H1 (cell line): Measurements from ENCODE around the gene MYOM1. TPM values are rescaled to one million over a fixed set of nuclear protein-coding genes. Genes with fewer than 3 reads are reported as not detected.

Experiments
- CTCF ChIA-PET: fragments of 300-600 bp; sonication (Branson Sonifier 250); formaldehyde crosslinking; loops from one replicate; lab custom pipeline; 2021; ENCODE audit not compliant: partially characterized antibody; lab: Charles Lee
- POLR2A ChIA-PET: fragments of 300-600 bp; sonication (Branson Sonifier 250); formaldehyde crosslinking; loops from one replicate; lab custom pipeline; 2021; ENCODE audit warnings: inconsistent platforms; ENCODE audit not compliant: partially characterized antibody; lab: Charles Lee
- DNase-seq, 2 experiments: peaks; one replicate each; pipeline versions ENCODE4 v3.0.0 to v3.0.0-alpha.2; 2010 to 2022; ENCODE audit warnings: low spot score in 2 of 2, low read depth in 1 of 2, mixed read lengths in 1 of 2
- FAIRE-seq: peaks from 2 replicates; lab custom pipeline; 2011; peaks lifted over from hg19 to GRCh38; lab: Jason Lieb, UNC
- H2AFZ ChIP-seq: 2 replicates; pipeline ENCODE4 v1.8.1; 2012; ENCODE audit warnings: low read length, inconsistent platforms
- H2AK5ac ChIP-seq: 2 replicates; pipeline ENCODE4 v1.6.1; 2013; ENCODE audit warnings: low read depth, low read length
- H2BK120ac ChIP-seq: replicated peaks from 2 replicates; pipeline ENCODE3; 2013; ENCODE audit warnings: low read depth, low read length, inconsistent platforms
- H2BK12ac ChIP-seq: 2 replicates; pipeline ENCODE4 v1.6.1; 2013; ENCODE audit warnings: low read depth, low read length
- H2BK15ac ChIP-seq: 2 replicates; pipeline ENCODE4 v1.6.1; 2013; ENCODE audit warnings: low read length
- H2BK20ac ChIP-seq: 2 replicates; pipeline ENCODE4 v1.6.1; 2013; ENCODE audit warnings: low read length
- H2BK5ac ChIP-seq: 2 replicates; pipeline ENCODE4 v1.6.1; 2013; ENCODE audit warnings: low read depth, low read length
- H3K14ac ChIP-seq: 2 replicates; pipeline ENCODE4 v1.6.1; 2013; ENCODE audit warnings: inconsistent platforms; ENCODE audit not compliant: insufficient read length
- H3K18ac ChIP-seq: 2 replicates; pipeline ENCODE4 v1.6.1; 2013; ENCODE audit warnings: low read length; ENCODE audit errors: extremely low read depth
- H3K23ac ChIP-seq: 2 replicates; pipeline ENCODE4 v1.6.1; 2013; ENCODE audit warnings: inconsistent platforms; ENCODE audit not compliant: insufficient read length
- H3K23me2 ChIP-seq: 2 replicates; pipeline ENCODE4 v1.6.1; 2013; ENCODE audit warnings: low read depth, low read length
- H3K27ac ChIP-seq: 2 replicates; pipeline ENCODE4 v1.6.1; 2011; ENCODE audit warnings: low read depth, low read length, inconsistent platforms
- H3K27me3 ChIP-seq, 4 experiments: replicated peaks in 1 of 4; 1 replicate in 1 of 4; 2 replicates in 3 of 4; pipeline versions ENCODE4 v1.6.1 to v1.8.1; 2011 to 2013; ENCODE audit warnings: low read length in 3 of 4, mild to moderate bottlenecking in 3 of 4, inconsistent platforms in 2 of 4, mixed read lengths in 2 of 4, moderate library complexity in 1 of 4; ENCODE audit not compliant: control insufficient read depth in 3 of 4, insufficient read depth in 3 of 4; ENCODE audit errors: extremely low read depth in 1 of 4
- H3K36me3 ChIP-seq, 4 experiments: 2 replicates each; pipeline versions ENCODE4 v1.6.1 to v1.8.1; 2011 to 2013; ENCODE audit warnings: mild to moderate bottlenecking in 4 of 4, low read length in 3 of 4, moderate library complexity in 2 of 4, control low read depth in 1 of 4, inconsistent platforms in 1 of 4; ENCODE audit not compliant: insufficient read depth in 4 of 4, control insufficient read depth in 2 of 4
- H3K4ac ChIP-seq: replicated peaks from 2 replicates; pipeline ENCODE3; 2013; ENCODE audit warnings: low read length, low read depth, mixed read lengths, inconsistent platforms; ENCODE audit not compliant: insufficient read length
- H3K4me1 ChIP-seq, 4 experiments: replicated peaks in 1 of 4; 1 replicate in 1 of 4; 2 replicates in 3 of 4; pipeline versions ENCODE4 v1.6.1 to v1.8.1; 2011 to 2013; ENCODE audit warnings: low read length in 3 of 4, inconsistent platforms in 2 of 4, mixed read lengths in 1 of 4; ENCODE audit not compliant: insufficient read depth in 4 of 4, control insufficient read depth in 3 of 4
- H3K4me2 ChIP-seq, 2 experiments: 2 replicates each; pipeline versions ENCODE4 v1.6.1 to v1.8.1; 2011 to 2013; ENCODE audit warnings: low read depth in 2 of 2, low read length in 2 of 2, control low read depth in 1 of 2, inconsistent platforms in 1 of 2, mild to moderate bottlenecking in 1 of 2; ENCODE audit not compliant: insufficient read depth in 1 of 2
- H3K4me3 ChIP-seq, 4 experiments: fragments of 200-600, 300-600 bp in 1 of 4; sonication (generic), shearing (Covaris generic), sonication (Bioruptor Twin) in 1 of 4; 2 replicates each; pipeline versions ENCODE4 v1.5.1 to v1.8.1; 2011 to 2016; ENCODE audit warnings: low read length in 4 of 4, low read depth in 3 of 4, control low read depth in 2 of 4, inconsistent platforms in 2 of 4, mild to moderate bottlenecking in 2 of 4, mixed read lengths in 1 of 4, moderate library complexity in 1 of 4; ENCODE audit not compliant: insufficient read depth in 2 of 4; ENCODE audit errors: extremely low read depth in 1 of 4
- H3K56ac ChIP-seq: replicated peaks from 2 replicates; pipeline ENCODE3; 2013; ENCODE audit warnings: low read depth, mild to moderate bottlenecking, mixed read lengths, low read length, inconsistent platforms; ENCODE audit not compliant: insufficient read length
- H3K79me1 ChIP-seq: 2 replicates; pipeline ENCODE4 v1.6.1; 2013; ENCODE audit warnings: low read depth, low read length, control low read depth
- H3K79me2 ChIP-seq, 2 experiments: 2 replicates each; pipeline versions ENCODE4 v1.6.1 to v1.8.1; 2012 to 2013; ENCODE audit warnings: low read length in 2 of 2, mild to moderate bottlenecking in 2 of 2, inconsistent platforms in 1 of 2; ENCODE audit not compliant: insufficient read depth in 2 of 2, control insufficient read depth in 1 of 2
- H3K9ac ChIP-seq, 4 experiments: replicated peaks in 1 of 4; 1 replicate in 1 of 4; 2 replicates in 3 of 4; pipeline versions ENCODE4 v1.6.1 to v1.8.1; 2011 to 2013; ENCODE audit warnings: low read depth in 3 of 4, low read length in 3 of 4, control low read depth in 2 of 4, mild to moderate bottlenecking in 2 of 4, moderate library complexity in 2 of 4, inconsistent platforms in 1 of 4; ENCODE audit errors: extremely low read depth in 1 of 4
- H3K9me3 ChIP-seq, 2 experiments: 2 replicates each; pipeline versions ENCODE4 v1.6.1 to v1.8.1; 2012 to 2013; ENCODE audit warnings: mild to moderate bottlenecking in 2 of 2, moderate library complexity in 2 of 2, control low read depth in 1 of 2, inconsistent platforms in 1 of 2, low read depth in 1 of 2, low read length in 1 of 2, mixed read lengths in 1 of 2; ENCODE audit not compliant: insufficient read depth in 2 of 2
- H4K20me1 ChIP-seq, 2 experiments: replicated peaks in 1 of 2; 2 replicates each; pipeline versions ENCODE3 to v1.8.1; 2011 to 2013; ENCODE audit warnings: inconsistent platforms in 2 of 2, low read length in 2 of 2, mild to moderate bottlenecking in 1 of 2; ENCODE audit not compliant: insufficient read depth in 2 of 2, control insufficient read depth in 1 of 2
- H4K5ac ChIP-seq: 2 replicates; pipeline ENCODE4 v1.6.1; 2013; ENCODE audit warnings: low read length, low read depth, mixed read lengths, inconsistent platforms; ENCODE audit not compliant: insufficient read length
- H4K8ac ChIP-seq: 2 replicates; pipeline ENCODE4 v1.8.0; 2013; ENCODE audit warnings: mild to moderate bottlenecking, moderate library complexity, low read length, inconsistent platforms; ENCODE audit not compliant: insufficient read depth; ENCODE audit errors: extremely low read depth
- H4K91ac ChIP-seq: replicated peaks from 2 replicates; pipeline ENCODE3; 2013; ENCODE audit warnings: low read length, mixed read lengths, inconsistent platforms; ENCODE audit not compliant: insufficient read length
- CEBPB ChIP-seq: IDR thresholded peaks from 2 replicates; pipeline ENCODE4 v1.6.1; 2012; ENCODE audit warnings: low read depth, low read length
- CHD1 ChIP-seq: IDR thresholded peaks from 2 replicates; pipeline ENCODE4 v1.6.1; 2012; ENCODE audit warnings: low read depth, low read length, improper control_type of control experiment
- GTF2F1 ChIP-seq: IDR thresholded peaks from 2 replicates; pipeline ENCODE4 v1.6.1; 2012; ENCODE audit warnings: low read depth, low read length, improper control_type of control experiment, borderline replicate concordance
- KDM5A ChIP-seq: fragments of 200-600 bp; IDR thresholded peaks from 2 replicates; pipeline ENCODE4 v1.7.1; 2012; ENCODE audit warnings: mild to moderate bottlenecking, low read length, inconsistent platforms, mixed read lengths
- SIN3A ChIP-seq, 2 experiments: IDR thresholded peaks in 1 of 2; conservative IDR thresholded peaks in 1 of 2; 2 replicates each; pipeline ENCODE4 v1.6.1; 2011 to 2012; ENCODE audit warnings: low read length in 2 of 2, improper control_type of control experiment in 1 of 2, low read depth in 1 of 2, mild to moderate bottlenecking in 1 of 2
- SIX5 ChIP-seq: IDR thresholded peaks from 2 replicates; pipeline ENCODE4 v1.6.1; 2011; ENCODE audit warnings: mild to moderate bottlenecking, low read depth, low read length
- SP1 ChIP-seq: IDR thresholded peaks from 2 replicates; pipeline ENCODE4 v1.6.1; 2011; ENCODE audit warnings: low read depth, low read length
- WGBS, 2 experiments: shearing (Covaris generic) in 1 of 2; methylation state at CpG; one replicate each; pipeline versions ENCODE4 v1.1.6 to v1.1.7; 2013 to 2015; ENCODE audit warnings: low lambda C conversion rate in 2 of 2, mixed read lengths in 2 of 2, inconsistent platforms in 1 of 2, low coverage in 1 of 2, missing lambda C conversion rate in 1 of 2; ENCODE audit not compliant: insufficient replicate concordance in 2 of 2, insufficient coverage in 1 of 2, insufficient read length in 1 of 2; ENCODE audit errors: extremely low coverage in 1 of 2, missing lambda C conversion rate in 1 of 2; 5-methylcytosine and 5-hydroxymethylcytosine counted together
- polyA plus RNA-seq, 7 experiments: library from polyadenylated mRNA; depleted of rRNA in 3 of 7; stranded (reverse) in 5 of 7; unstranded in 2 of 7; fragments of >200 nt in 5 of 7; fragments of 200-250 nt in 2 of 7; gene quantifications; 1 replicate in 5 of 7; 2 replicates in 1 of 7; 4 replicates in 1 of 7; pipeline versions ENCODE4 v1.2.1 to v1.2.3, GENCODE V29; 2011 to 2013; ENCODE audit warnings: missing spikeins in 2 of 7, mixed read lengths in 2 of 7
- total RNA-seq: library from RNA; stranded (reverse); fragmentation: NEBNext Ultra II Directional; extraction: Animal tissue kit (Norgen Biotek cat#: 25700); gene quantifications from 2 replicates; pipeline ENCODE4 v1.2.1, GENCODE V29; 2021
- TF ChIP-seq, protein P1 (sequence below): IDR thresholded peaks from 2 replicates; pipeline ENCODE4 v1.6.1; 2011; ENCODE audit warnings: low read length, improper control_type of control experiment

Gene MYOM1
- total and polyA plus RNA-seq, 2 of the 8 experiments (the other 6 are each of a cell fraction or from before 2014, with no cell fraction given): 0.06 to 0.32 TPM

DNA sequence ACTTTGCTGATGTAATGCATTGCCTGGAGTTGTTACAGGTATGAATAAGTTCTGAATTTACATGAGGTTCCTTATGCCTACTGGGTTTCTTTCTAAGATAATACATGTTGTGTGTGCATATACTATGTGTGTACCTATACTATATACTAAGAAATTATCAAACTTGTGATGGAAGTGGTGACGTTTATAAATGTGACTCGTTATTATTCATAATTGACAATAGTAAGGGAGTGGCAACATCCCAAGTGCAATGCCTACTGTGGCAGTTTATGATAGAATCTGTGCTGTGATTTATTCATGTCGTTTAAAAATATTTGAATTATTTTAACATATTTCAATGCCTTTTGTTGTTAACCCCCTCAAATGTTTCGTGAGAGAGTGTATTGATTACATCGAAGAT, 29.9 kb downstream of the MYOM1 start:
- Histone ChIP-seq H2AK5ac (no peak overlapping the region), H4K8ac (no peak overlapping the region), H3K23ac (no peak overlapping the region), H3K4me3 (no peak overlapping the region), H3K27ac (no peak overlapping the region), H2AFZ (no peak overlapping the region), H2BK15ac (no peak overlapping the region), H4K20me1 (no peaks in the 10 kb centered on the region), H3K36me3 (no peaks in the 10 kb centered on the region), H3K79me2 (no peaks in the 10 kb centered on the region), H3K18ac (no peak overlapping the region), H2BK120ac (no peak overlapping the region), H3K9ac (no peak overlapping the region), H3K9me3 (no peaks in the 10 kb centered on the region), H4K5ac (no peak overlapping the region), H2BK5ac (no peak overlapping the region), H2BK20ac (no peak overlapping the region), H3K23me2 (no peaks in the 10 kb centered on the region), H3K4ac (no peak overlapping the region), H3K79me1 (no peaks in the 10 kb centered on the region), H2BK12ac (no peak overlapping the region), H3K14ac (no peak overlapping the region), H3K4me1 (no peaks in the 10 kb centered on the region), H3K27me3 (no peaks in the 10 kb centered on the region), H3K4me2 (no peak overlapping the region), H3K56ac (no peak overlapping the region), H4K91ac (no peak overlapping the region)
- CTCF ChIA-PET: interaction anchor here (0.7 to 0.9 kb wide), 3 partner anchors 27 to 61 kb away, joined by 3 to 6 read pairs (median 3); no protein-coding TSS in a partner anchor
- TF ChIP-seq CEBPB (no peak), CHD1 (no peak), SP1 (no peak), GTF2F1 (no peak), SIX5 (no peak), KDM5A (no peak), SIN3A (conservative IDR thresholded peaks at IDR 0.05 in 1 of 2, IDR thresholded peaks at IDR 0.05 in 1 of 2; ENCODE audit: low read depth in 1 of 2, low read length in 2 of 2) (no peak)
- TF ChIP-seq, protein P1, sequence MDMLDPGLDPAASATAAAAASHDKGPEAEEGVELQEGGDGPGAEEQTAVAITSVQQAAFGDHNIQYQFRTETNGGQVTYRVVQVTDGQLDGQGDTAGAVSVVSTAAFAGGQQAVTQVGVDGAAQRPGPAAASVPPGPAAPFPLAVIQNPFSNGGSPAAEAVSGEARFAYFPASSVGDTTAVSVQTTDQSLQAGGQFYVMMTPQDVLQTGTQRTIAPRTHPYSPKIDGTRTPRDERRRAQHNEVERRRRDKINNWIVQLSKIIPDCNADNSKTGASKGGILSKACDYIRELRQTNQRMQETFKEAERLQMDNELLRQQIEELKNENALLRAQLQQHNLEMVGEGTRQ: no peak
- FAIRE-seq (no peak), DNase-seq (no peak)
- 87% methylated on average over 5 of the region's 5 CpGs; no CpG with 5 or more reads in 1 of the 2 experiments for WGBS, 2 experiments
- POLR2A ChIA-PET: no interaction called here
